SJCRH30 (cell line): ENCODE data around the gene DOCK10. TPM values are rescaled to one million over a fixed set of nuclear protein-coding genes. Genes with fewer than 3 reads are reported as not detected.

Source experiments
- DNase-seq, 2 experiments: peaks; one replicate each; pipeline ENCODE4 v3.0.0-alpha.2; 2015 to 2020
- H3K27ac ChIP-seq: fragments of 250-450 bp; sonication (Bioruptor Pico); 2 replicates; pipeline ENCODE4 v1.5.1; 2020; ENCODE audit warnings: mild to moderate bottlenecking, moderate library complexity
- H3K27me3 ChIP-seq: fragments of 250-450 bp; sonication (Bioruptor Pico); 2 replicates; pipeline ENCODE4 v1.5.1; 2020; ENCODE audit warnings: mild to moderate bottlenecking, moderate library complexity
- H3K36me3 ChIP-seq: fragments of 250-450 bp; sonication (Bioruptor Pico); 2 replicates; pipeline ENCODE4 v1.5.1; 2020; ENCODE audit warnings: mild to moderate bottlenecking, moderate library complexity
- H3K4me1 ChIP-seq: fragments of 250-450 bp; sonication (Bioruptor Pico); 2 replicates; pipeline ENCODE4 v1.5.1; 2020; ENCODE audit warnings: mild to moderate bottlenecking, moderate library complexity
- H3K4me3 ChIP-seq: fragments of 250-450 bp; sonication (Bioruptor Pico); 2 replicates; pipeline ENCODE4 v1.5.1; 2020; ENCODE audit warnings: mild to moderate bottlenecking, moderate library complexity
- H3K9me3 ChIP-seq: fragments of 250-450 bp; sonication (Bioruptor Pico); replicated peaks from 2 replicates; pipeline ENCODE4 v1.5.1; 2020; ENCODE audit warnings: mild to moderate bottlenecking, moderate library complexity
- total RNA-seq: library from RNA; depleted of rRNA; stranded (reverse); fragments of >200 nt; shearing (Covaris generic); gene quantifications from 2 replicates; pipeline ENCODE4 v1.2.3, GENCODE V29; 2014

Gene DOCK10
- total RNA-seq, 1 experiment from 2014 or later, result 12.3 TPM

DNA sequence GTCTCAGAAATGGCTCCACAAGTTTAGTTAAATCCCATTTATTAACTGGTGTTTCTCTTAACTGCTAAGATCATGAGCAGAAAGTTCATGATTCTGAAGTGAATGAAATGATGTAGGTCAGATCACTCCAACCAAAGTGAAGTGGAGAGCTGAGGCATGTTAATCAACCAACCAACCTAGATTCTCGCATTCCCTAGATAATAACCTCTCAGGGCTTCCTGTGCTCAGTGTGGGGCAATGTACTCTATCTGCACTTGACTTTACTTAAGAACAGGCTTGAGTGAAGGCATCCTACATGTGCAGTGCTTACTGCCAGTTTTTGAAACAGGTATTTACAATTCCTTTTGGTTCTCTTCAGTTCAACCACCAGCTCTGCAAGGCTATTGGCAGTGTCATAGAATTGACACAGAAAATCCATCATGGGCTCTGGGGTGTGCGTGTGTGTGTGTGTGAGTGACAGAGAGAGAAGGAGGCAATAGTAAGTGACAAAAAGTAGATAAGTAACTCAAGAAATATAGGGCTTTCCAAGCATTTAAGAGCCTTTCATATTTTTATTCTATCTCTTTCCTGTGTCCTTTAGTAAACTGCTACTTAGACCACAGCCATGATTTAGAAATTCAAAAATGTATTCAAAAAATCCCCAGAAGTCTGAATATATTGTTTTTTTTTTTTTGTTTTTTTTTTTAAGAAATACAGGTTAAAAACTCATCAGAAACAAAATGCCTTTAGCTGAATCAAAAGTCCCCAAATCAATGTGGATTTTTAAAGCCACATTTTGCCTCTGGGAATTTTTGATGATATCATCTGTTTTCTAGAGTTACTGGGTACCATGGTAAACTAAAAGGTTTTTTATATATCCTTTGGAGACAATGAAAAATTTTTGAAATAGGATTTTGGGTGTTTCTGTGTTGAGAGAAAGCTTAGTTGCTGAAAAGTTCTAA is 28.6 kb downstream of the DOCK10 start:
- Histone ChIP-seq H3K4me3 (no peak overlapping the region), H3K9me3 (no peaks in the 10 kb centered on the region), H3K27ac (no peak overlapping the region), H3K4me1 (no peaks in the 10 kb centered on the region), H3K27me3 (no peaks in the 10 kb centered on the region), H3K36me3 (no peaks in the 10 kb centered on the region)
- DNase-seq, result no peak

DNA sequence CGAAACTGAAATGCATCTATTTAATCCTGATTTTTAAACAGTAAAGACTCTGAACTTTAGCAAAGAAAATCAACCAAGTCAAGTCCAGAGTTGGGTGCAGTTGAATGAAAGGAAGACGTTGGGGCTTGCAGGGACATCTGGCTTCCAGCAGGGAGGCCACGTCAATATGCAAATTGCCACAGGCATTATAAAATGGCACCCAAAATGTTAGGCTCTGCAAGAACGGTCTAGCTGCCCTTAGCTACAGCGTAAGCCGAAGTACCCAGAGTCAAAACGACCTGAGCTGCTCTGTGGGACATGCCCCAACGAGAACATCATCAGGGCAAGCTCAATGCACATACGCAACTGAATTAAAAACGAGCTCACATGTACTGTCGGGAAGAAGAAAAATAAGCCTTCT is 30.7 kb downstream of the DOCK10 start:
- no peaks in the 10 kb centered on the region for H3K4me1 ChIP-seq
- no peaks in the 10 kb centered on the region for H3K36me3 ChIP-seq
- DNase-seq, result no peak
- H3K4me3 ChIP-seq, result no peak overlapping the region
- H3K9me3 ChIP-seq, result no peaks in the 10 kb centered on the region; the same call in 1 of the 2 replicates
- H3K27me3 ChIP-seq, result no peaks in the 10 kb centered on the region
- H3K27ac ChIP-seq, result no peak overlapping the region

DNA sequence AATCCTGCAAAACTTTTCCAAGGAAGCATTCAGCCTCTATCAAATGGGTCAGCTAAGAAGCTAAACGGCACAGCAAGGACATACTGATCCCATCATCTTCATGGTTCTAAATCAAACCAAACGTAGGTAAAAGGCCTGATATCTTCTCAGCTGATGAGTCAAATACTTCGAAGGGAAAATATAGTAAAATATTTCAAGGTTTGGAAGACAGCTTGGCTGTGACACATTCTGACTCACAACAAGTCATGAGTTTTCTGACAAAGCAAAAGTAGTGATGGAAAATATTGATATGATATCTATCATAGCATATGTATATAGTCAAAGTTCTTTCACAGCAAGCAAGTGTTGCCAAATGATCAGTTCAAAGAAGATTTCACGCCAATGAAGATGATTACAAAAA is 31.5 kb downstream of the DOCK10 start:
- Histone ChIP-seq H3K27me3 (no peaks in the 10 kb centered on the region), H3K36me3 (no peaks in the 10 kb centered on the region), H3K9me3 (no peaks in the 10 kb centered on the region; the same call in 1 of the 2 replicates), H3K27ac (no peak overlapping the region), H3K4me3 (no peak overlapping the region), H3K4me1 (no peaks in the 10 kb centered on the region)
- DNase-seq, result no peak

DNA sequence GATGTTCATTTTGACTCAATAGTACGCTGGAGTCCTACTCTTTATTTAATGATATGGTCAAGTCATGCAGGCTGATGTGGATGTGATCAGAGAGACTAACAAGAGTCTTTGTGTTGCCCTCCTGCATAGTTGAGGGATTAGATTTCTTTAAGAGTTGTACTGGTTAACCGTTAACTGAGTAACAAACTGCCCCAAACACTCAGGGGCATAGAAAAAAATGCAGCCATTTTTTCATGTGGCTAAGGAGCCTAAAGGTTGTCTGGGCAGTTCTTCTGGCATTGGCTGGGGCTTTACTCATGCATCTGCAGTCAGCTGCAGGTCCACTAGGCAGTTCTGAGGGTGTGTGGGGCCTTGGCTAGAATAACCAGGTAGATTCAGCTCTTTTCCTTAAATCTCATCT is 32.5 kb downstream of the DOCK10 start:
- no peak overlapping the region for H3K27ac ChIP-seq

GRCh38 chr2:225008935-225009334 is 33.3 kb downstream of the DOCK10 start:
- Histone ChIP-seq H3K4me3 (no peak overlapping the region), H3K27me3 (no peaks in the 10 kb centered on the region), H3K9me3 (no peaks in the 10 kb centered on the region; the same call in 1 of the 2 replicates), H3K4me1 (peaks cover 10% of the 10 kb centered on the region), H3K27ac (no peak overlapping the region), H3K36me3 (no peaks in the 10 kb centered on the region)
- DNase-seq, result peak; percentile 31 to 69

More for the DNA sequence above, 32.5 kb downstream of the DOCK10 start:
- Histone ChIP-seq H3K4me1 (peaks cover 4% of the 10 kb centered on the region), H3K4me3 (no peak overlapping the region), H3K27me3 (no peaks in the 10 kb centered on the region), H3K9me3 (no peaks in the 10 kb centered on the region; the same call in 1 of the 2 replicates), H3K36me3 (no peaks in the 10 kb centered on the region)
- DNase-seq, result no peak

GRCh38 chr2:225008179-225008856 is 34.0 kb downstream of the DOCK10 start:
- no peaks in the 10 kb centered on the region for H3K36me3 ChIP-seq
- H3K9me3 ChIP-seq, result no peaks in the 10 kb centered on the region; the same call in 1 of the 2 replicates
- H3K4me1 ChIP-seq, result peaks cover 10% of the 10 kb centered on the region
- no peak overlapping the region for H3K27ac ChIP-seq
- no peaks in the 10 kb centered on the region for H3K27me3 ChIP-seq
- DNase-seq, result no peak
- H3K4me3 ChIP-seq, result no peak overlapping the region

GRCh38 chr2:225006730-225007129 is 35.5 kb downstream of the DOCK10 start:
- H3K9me3 ChIP-seq, result no peaks in the 10 kb centered on the region; the same call in 1 of the 2 replicates
- H3K4me1 ChIP-seq, result peaks cover 10% of the 10 kb centered on the region
- no peak for DNase-seq
- no peak overlapping the region for H3K4me3 ChIP-seq
- no peaks in the 10 kb centered on the region for H3K27me3 ChIP-seq
- no peaks in the 10 kb centered on the region for H3K36me3 ChIP-seq
- no peak overlapping the region for H3K27ac ChIP-seq

GRCh38 chr2:225004597-225004996 is 37.7 kb downstream of the DOCK10 start:
- H3K27ac ChIP-seq, result 0 out of 2 replicates have a peak overlapping the region, but pooled peaks have one; percentile 6
- H3K9me3 ChIP-seq, result no peaks in the 10 kb centered on the region; the same call in 1 of the 2 replicates
- peak; percentile 17 to 62 for DNase-seq
- H3K4me3 ChIP-seq, result no peak overlapping the region
- H3K4me1 ChIP-seq, result peaks cover 10% of the 10 kb centered on the region
- H3K36me3 ChIP-seq, result no peaks in the 10 kb centered on the region
- H3K27me3 ChIP-seq, result no peaks in the 10 kb centered on the region

DNA sequence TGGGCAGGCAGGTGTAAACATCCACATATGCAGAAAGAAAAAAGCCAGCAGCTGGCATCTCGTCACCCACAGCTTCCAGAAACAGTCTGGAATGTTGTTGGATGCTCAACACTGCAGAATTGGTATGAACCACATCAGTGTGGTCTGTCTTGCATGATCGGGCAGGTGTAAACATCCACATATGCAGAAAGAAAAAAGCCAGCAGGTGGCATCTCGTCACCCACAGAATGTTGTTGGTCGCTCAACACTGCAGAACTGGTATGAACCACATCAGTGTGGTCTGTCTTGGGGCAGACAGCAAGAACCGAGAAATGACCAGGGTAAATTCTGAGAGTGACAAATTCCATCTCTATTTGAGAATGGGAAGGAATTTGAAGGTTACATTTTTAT is 39.6 kb downstream of the DOCK10 start:
- no peaks in the 10 kb centered on the region for H3K27me3 ChIP-seq
- H3K9me3 ChIP-seq, result no peaks in the 10 kb centered on the region; the same call in 1 of the 2 replicates
- no peak overlapping the region for H3K4me3 ChIP-seq
- H3K36me3 ChIP-seq, result no peaks in the 10 kb centered on the region
- DNase-seq, result peak; percentile 31 to 55
- no peak overlapping the region; the same call in 1 of the 2 replicates for H3K27ac ChIP-seq
- peaks cover 10% of the 10 kb centered on the region for H3K4me1 ChIP-seq

DNA sequence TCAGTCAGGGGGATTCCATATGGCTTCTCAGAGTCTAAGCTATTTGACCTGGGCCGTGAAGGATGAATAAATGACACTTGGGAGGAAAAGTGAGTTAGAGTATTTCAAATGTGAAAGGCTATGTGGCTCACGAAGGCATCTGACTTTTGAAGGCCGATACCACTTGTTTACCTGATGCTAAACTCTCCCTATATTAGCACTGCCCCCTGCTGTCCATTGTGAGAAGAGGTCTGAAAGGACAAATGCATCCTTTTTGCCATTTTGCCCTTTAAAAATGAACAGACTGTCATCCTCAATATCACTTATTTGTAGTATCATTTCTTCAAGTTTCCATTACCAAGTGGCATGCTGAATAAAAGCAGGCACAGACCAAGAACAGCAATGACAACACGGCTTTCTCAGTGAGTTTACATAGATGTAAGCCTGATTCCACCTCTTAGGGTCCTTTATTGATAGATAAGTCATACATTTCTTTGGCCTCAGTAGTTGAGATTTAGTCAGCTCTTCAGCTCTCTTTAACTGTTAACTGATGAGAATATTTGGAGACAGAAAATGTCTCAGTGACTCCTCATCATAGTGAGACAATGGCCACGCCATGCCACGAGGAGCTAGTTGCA is 40.1 kb downstream of the DOCK10 start:
- DNase-seq, result peak; percentile 62 to 86
- Histone ChIP-seq H3K27ac (no peak overlapping the region; the same call in 1 of the 2 replicates), H3K9me3 (no peaks in the 10 kb centered on the region; the same call in 1 of the 2 replicates), H3K27me3 (no peaks in the 10 kb centered on the region), H3K36me3 (no peaks in the 10 kb centered on the region), H3K4me3 (no peak overlapping the region), H3K4me1 (peaks cover 10% of the 10 kb centered on the region)

DNA sequence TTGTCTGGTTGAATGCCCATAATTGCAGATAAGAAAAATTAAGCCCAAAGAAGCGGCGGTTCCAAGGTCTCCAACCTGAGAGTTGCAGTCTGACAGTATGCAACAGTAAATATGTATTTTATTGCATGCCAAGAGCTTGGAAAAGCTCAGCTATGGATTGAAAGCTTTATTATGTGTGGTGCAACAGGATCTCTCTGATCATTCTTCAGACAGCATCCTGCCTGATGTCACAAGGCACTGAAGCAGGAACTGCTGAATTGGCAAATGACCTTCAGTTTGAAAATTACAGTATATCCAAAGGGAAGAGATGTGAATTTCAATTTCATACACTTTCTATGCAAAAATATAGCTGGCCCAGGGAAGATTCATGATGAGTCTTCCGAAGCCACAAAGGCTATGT is 42.5 kb downstream of the DOCK10 start:
- no peaks in the 10 kb centered on the region for H3K9me3 ChIP-seq
- no peak overlapping the region for H3K27ac ChIP-seq
- H3K4me3 ChIP-seq, result no peak overlapping the region
- no peaks in the 10 kb centered on the region for H3K36me3 ChIP-seq
- DNase-seq, result no peak
- H3K27me3 ChIP-seq, result no peaks in the 10 kb centered on the region
- peaks cover 7% of the 10 kb centered on the region for H3K4me1 ChIP-seq

GRCh38 chr2:224999321-224999720 is 42.9 kb downstream of the DOCK10 start:
- Histone ChIP-seq H3K4me1 (peaks cover 2% of the 10 kb centered on the region), H3K9me3 (no peaks in the 10 kb centered on the region), H3K36me3 (no peaks in the 10 kb centered on the region), H3K27ac (no peak overlapping the region), H3K27me3 (no peaks in the 10 kb centered on the region), H3K4me3 (no peak overlapping the region)
- no peak for DNase-seq

DNA sequence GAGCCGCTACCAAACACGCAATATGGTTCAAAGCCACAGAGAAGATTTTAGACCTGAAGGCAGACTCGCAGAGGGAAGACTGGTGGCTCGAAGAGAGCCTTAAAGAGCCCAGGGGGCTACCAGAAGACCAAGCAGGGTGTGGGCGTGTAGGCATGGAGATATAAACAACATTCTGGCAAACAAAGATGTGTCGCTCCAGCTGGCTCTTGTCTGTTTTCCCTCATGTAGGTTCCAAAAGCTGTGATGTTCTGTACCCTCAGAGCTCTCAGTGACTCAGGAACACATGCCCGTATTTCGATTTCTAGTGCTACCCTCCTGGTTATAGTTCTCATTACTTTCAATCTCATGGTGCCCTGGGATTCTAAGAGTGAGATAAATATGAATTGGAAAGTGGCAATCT is 44.5 kb downstream of the DOCK10 start:
- Histone ChIP-seq H3K36me3 (no peaks in the 10 kb centered on the region), H3K4me3 (no peak overlapping the region), H3K9me3 (no peaks in the 10 kb centered on the region), H3K27me3 (no peaks in the 10 kb centered on the region), H3K27ac (no peak overlapping the region), H3K4me1 (no peaks in the 10 kb centered on the region)
- DNase-seq, result no peak

DNA sequence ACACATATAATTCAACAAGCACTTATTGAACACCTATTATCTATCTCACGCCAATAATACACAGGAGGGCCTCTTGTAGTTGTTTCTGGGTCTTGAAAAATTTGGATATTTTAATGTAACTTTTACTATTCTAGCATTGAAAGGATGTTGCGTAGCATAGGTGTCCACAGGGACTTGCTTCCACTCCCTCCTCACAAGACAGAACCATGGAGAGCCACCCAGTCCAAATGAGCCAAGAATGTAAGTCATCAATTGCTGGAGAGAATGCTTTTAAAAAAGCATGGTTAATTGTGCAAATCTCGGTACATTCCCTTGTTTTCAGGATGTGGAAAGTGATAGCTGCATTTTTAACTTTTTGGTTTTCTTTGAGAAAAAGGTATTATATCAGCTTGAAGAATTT is 46.8 kb downstream of the DOCK10 start:
- DNase-seq, result no peak

More for the DNA sequence above, 46.8 kb downstream of the DOCK10 start:
- Histone ChIP-seq H3K9me3 (no peaks in the 10 kb centered on the region), H3K27me3 (no peaks in the 10 kb centered on the region), H3K36me3 (no peaks in the 10 kb centered on the region), H3K4me3 (no peak overlapping the region), H3K4me1 (no peaks in the 10 kb centered on the region), H3K27ac (no peak overlapping the region)
